Measurements from ENCODE around the gene PITPNM2. TPM values are rescaled to one million over a fixed set of nuclear protein-coding genes. Genes with fewer than 3 reads are reported as not detected.

Gene PITPNM2
- polyA plus RNA-seq, 1 donor from 2014 or later = 0.82 TPM

GRCh38 chr12:123145211-123145610 lies 5.7 kb downstream of the PITPNM2 start:
- Histone ChIP-seq H3K9me2 (ENCODE audit: insufficient read depth, low read length) (no peaks in the 10 kb centered on the region), H3K79me2 (replicated peaks; ENCODE audit: insufficient read depth, low read length) (no peaks in the 10 kb centered on the region), H4K20me1 (ENCODE audit: insufficient read depth) (no peaks in the 10 kb centered on the region), H3F3A (ENCODE audit: insufficient read depth, low read length, poor library complexity, severe bottlenecking) (no peaks in the 10 kb centered on the region), H3K27ac (ENCODE audit: low read length) (no peak overlapping the region), H3K4me2 (ENCODE audit: low read length) (no peak overlapping the region), H3K9me3 (ENCODE audit: low read length) (no peaks in the 10 kb centered on the region), H2AFZ (ENCODE audit: low read depth, low read length) (no peak overlapping the region), H3K4me3 (ENCODE audit: low read length) (no peak overlapping the region), H3K36me3 (ENCODE audit: insufficient read depth, low read length) (no peaks in the 10 kb centered on the region), H3K9ac (ENCODE audit: low read length) (no peak overlapping the region), H3K27me3 (ENCODE audit: insufficient read depth, low read depth, low read length) (peaks cover 5% of the 10 kb centered on the region)
- TF ChIP-seq POLR2AphosphoS5 (IDR thresholded peaks at IDR 0.05) (no peak), TAF1 (IDR thresholded peaks at IDR 0.05; ENCODE audit: low read depth) (no peak), REST (IDR thresholded peaks at IDR 0.05; ENCODE audit: borderline replicate concordance) (no peak), EP300 (conservative IDR thresholded peaks at IDR 0.05; ENCODE audit: poor library complexity, severe bottlenecking) (no peak)

GRCh38 chr12:123143736-123144461 lies 7.0 kb downstream of the PITPNM2 start:
- no peaks in the 10 kb centered on the region for H3K9me3 ChIP-seq (ENCODE audit: low read length)
- H2AFZ ChIP-seq (ENCODE audit: low read depth, low read length) = no peak overlapping the region
- no peaks in the 10 kb centered on the region for H3K27me3 ChIP-seq (ENCODE audit: insufficient read depth, low read depth, low read length)
- no peaks in the 10 kb centered on the region for H3K9me2 ChIP-seq (ENCODE audit: insufficient read depth, low read length)
- H3K36me3 ChIP-seq (ENCODE audit: insufficient read depth, low read length) = no peaks in the 10 kb centered on the region
- no peak overlapping the region for H3K4me3 ChIP-seq (ENCODE audit: low read length)
- TF ChIP-seq POLR2AphosphoS5 (IDR thresholded peaks at IDR 0.05) = no peak
- no peak for TF ChIP-seq TAF1 (IDR thresholded peaks at IDR 0.05; ENCODE audit: low read depth)
- no peak for TF ChIP-seq EZH2 (IDR thresholded peaks at IDR 0.05; ENCODE audit: borderline replicate concordance, insufficient read depth, low read length, poor library complexity, severe bottlenecking)
- TF ChIP-seq REST (IDR thresholded peaks at IDR 0.05; ENCODE audit: borderline replicate concordance) = no peak
- no peak for TF ChIP-seq SMC3 (conservative IDR thresholded peaks at IDR 0.05; ENCODE audit: poor library complexity)
- no peak for TF ChIP-seq EP300 (conservative IDR thresholded peaks at IDR 0.05; ENCODE audit: poor library complexity, severe bottlenecking)
- TF ChIP-seq MXI1 (conservative IDR thresholded peaks at IDR 0.05; ENCODE audit: poor library complexity, severe bottlenecking) = no peak
- TF ChIP-seq RAD21 (conservative IDR thresholded peaks at IDR 0.05) = no peak
- TF ChIP-seq CTCF (IDR thresholded peaks at IDR 0.05; ENCODE audit: poor library complexity, severe bottlenecking) = no peak
- H4K20me1 ChIP-seq (ENCODE audit: insufficient read depth) = no peaks in the 10 kb centered on the region
- no peak overlapping the region for H3K9ac ChIP-seq (ENCODE audit: low read length)
- no peaks in the 10 kb centered on the region for H3K79me2 ChIP-seq (replicated peaks; ENCODE audit: insufficient read depth, low read length)
- no peaks in the 10 kb centered on the region for H3F3A ChIP-seq (ENCODE audit: insufficient read depth, low read length, poor library complexity, severe bottlenecking)
- no peak overlapping the region for H3K27ac ChIP-seq (ENCODE audit: low read length)
- H3K4me2 ChIP-seq (ENCODE audit: low read length) = no peak overlapping the region
